Endometrium (tissue), 2 donors: ENCODE results near the gene OPRM1.
"Not testable (repeated sequence)": the region's sequence is repeated elsewhere in the genome, so short reads cannot be mapped to it uniquely, and the experiment has no call there.

Source experiments
- FAIRE-seq: peaks from 2 replicates; lab custom pipeline; 2012; peaks lifted over from hg19 to GRCh38; lab: Jason Lieb, UNC
- donor health status: control.
- donor health status: control.

The OPRM1 gene

GRCh38 chr6:154206996-154207395, 168.0 kb downstream of the OPRM1 start:
- FAIRE-seq = no peak

GRCh38 chr6:154209555-154209954, 170.5 kb downstream of the OPRM1 start:
- no peak for FAIRE-seq

- no peak for FAIRE-seq
Measured at GRCh38 chr6:154210678-154211077, 171.6 kb downstream of the OPRM1 start.

GRCh38 chr6:154213782-154214181, 174.7 kb downstream of the OPRM1 start:
- FAIRE-seq = no peak

- no peak for FAIRE-seq
Measured at GRCh38 chr6:154218301-154218700, 179.3 kb downstream of the OPRM1 start.

GRCh38 chr6:154218787-154219186, 179.7 kb downstream of the OPRM1 start:
- FAIRE-seq = no peak

- no peak for FAIRE-seq
Measured at GRCh38 chr6:154219250-154219649, 180.2 kb downstream of the OPRM1 start.

GRCh38 chr6:154222716-154223115, 183.7 kb downstream of the OPRM1 start:
- no peak for FAIRE-seq

- FAIRE-seq = no peak
Measured at GRCh38 chr6:154223296-154223695, 184.3 kb downstream of the OPRM1 start.

GRCh38 chr6:154226461-154226860, 187.4 kb downstream of the OPRM1 start:
- FAIRE-seq = no peak

GRCh38 chr6:154227862-154228520, 189.0 kb downstream of the OPRM1 start:
- FAIRE-seq = no peak

- no peak for FAIRE-seq
Measured at GRCh38 chr6:154228521-154228905, 189.5 kb downstream of the OPRM1 start.

GRCh38 chr6:154229786-154230185, 190.7 kb downstream of the OPRM1 start:
- no peak for FAIRE-seq

GRCh38 chr6:154230393-154230792, 191.4 kb downstream of the OPRM1 start:
- FAIRE-seq = no peak

GRCh38 chr6:154230910-154231595, 192.0 kb downstream of the OPRM1 start:
- no peak for FAIRE-seq

GRCh38 chr6:154232013-154232910, 193.2 kb downstream of the OPRM1 start:
- FAIRE-seq = no peak

GRCh38 chr6:154233383-154233782, 194.3 kb downstream of the OPRM1 start:
- no peak for FAIRE-seq

- no peak for FAIRE-seq
Measured at GRCh38 chr6:154234019-154234772, 195.2 kb downstream of the OPRM1 start.

GRCh38 chr6:154236646-154237301, 197.7 kb downstream of the OPRM1 start:
- FAIRE-seq = no peak

GRCh38 chr6:154238831-154239230, 199.8 kb downstream of the OPRM1 start:
- FAIRE-seq = no peak

- FAIRE-seq = no peak
Measured at GRCh38 chr6:154239392-154239791, 200.4 kb downstream of the OPRM1 start.

- FAIRE-seq = not testable (repeated sequence)
Measured at GRCh38 chr6:154241061-154241460, 202.0 kb downstream of the OPRM1 start.
